22Rv1 (cell line): ENCODE data around the gene NCOA3.

ENCODE experiments used
- CTCF ChIP-seq: fragments of 450-650 bp; IDR thresholded peaks from 2 replicates; pipeline ENCODE4 v1.5.1; 2017; ENCODE audit warnings: mild to moderate bottlenecking
- ZFX ChIP-seq: fragments of 450-650 bp; IDR thresholded peaks from 2 replicates; pipeline ENCODE4 v1.6.1; 2017; ENCODE audit warnings: antibody characterized with exemption, borderline replicate concordance

DNA sequence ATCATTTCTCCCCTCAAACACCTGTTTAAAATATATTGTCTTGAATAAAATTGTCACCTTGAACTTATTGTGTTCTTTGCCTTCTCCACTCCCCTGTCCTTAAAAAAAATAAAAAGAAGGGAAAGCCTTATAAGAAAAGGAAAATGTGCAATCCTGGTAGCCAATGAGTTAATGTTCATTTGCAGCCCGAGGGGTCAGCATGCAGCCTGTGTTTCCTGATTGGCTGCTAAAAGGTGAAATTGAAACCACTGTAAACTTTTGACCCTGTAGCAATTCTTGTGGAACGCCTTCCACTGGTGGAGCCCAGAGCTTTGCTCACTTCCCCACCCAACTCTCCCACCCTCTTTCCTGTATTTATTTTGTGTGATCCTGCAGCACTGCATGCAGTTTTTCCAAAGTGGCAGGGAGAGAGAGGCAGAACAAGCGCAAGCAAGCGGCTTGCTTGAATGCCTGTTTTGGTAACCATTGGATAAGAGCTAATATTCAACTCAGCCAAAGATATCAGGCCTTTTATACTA lies 74.9 kb downstream of the NCOA3 start:
- TF ChIP-seq CTCF (no peak), ZFX (no peak)
